GM19193 (cell line): ENCODE data around the gene AGBL4.

ENCODE experiments used
- POLR2A ChIP-seq: IDR thresholded peaks from 4 replicates; pipeline ENCODE4 v1.6.1; 2011; ENCODE audit not compliant: insufficient read depth, insufficient read length; ENCODE audit errors: extremely low read depth

AGBL4 gene

DNA sequence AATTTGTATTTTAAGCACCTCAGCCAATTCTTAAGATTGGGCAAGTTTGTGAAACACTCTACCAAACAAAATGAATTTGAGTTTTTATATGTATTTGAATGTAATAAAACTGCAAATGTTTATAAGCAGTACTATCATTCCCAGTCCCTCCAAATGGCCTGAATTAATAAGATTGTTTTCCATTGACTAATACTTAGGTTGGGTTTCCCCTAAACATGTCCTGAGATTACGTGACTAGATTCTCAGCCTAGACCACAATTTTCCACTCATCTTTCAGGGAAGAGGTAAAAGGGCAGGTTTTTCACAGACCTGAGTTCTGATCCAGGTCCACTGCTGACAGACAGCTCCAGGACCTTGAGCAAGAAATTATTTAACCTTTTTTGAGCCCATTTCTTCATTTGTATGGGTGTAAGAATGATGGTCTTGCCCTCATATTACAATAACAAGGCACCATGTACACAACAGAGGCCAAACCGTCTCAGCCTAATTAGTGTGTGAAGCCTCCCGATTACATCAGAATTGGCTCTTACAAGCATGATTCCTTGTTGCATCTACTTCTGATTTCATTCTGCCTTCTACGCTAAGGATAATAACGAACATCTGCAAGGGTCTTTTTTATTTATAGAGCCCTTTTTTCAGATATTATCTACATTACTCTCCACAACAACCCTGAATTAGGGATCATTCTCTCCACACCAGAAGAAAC, 1298.3 kb downstream of the AGBL4 start:
- no peak for TF ChIP-seq POLR2A

DNA sequence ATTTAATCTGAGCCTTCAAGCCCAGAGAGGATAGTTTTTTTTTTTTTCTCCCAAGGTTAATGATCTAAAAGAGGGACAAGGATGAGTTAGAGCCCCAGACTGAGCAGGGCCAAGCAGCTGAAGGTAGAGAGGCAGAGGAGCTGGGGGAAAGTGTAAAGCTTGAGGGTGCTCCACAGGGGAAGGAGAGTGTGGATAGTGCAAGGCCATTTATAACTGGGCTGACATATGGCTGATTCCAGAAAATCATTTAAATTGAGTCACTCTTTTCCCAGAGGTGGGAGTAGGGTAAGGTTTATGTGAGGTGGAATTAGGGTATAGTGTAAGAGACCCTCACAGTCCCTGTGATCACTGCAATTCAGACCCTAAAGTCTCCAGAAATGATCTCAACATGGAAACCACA, 1302.8 kb downstream of the AGBL4 start:
- TF ChIP-seq POLR2A: no peak

DNA sequence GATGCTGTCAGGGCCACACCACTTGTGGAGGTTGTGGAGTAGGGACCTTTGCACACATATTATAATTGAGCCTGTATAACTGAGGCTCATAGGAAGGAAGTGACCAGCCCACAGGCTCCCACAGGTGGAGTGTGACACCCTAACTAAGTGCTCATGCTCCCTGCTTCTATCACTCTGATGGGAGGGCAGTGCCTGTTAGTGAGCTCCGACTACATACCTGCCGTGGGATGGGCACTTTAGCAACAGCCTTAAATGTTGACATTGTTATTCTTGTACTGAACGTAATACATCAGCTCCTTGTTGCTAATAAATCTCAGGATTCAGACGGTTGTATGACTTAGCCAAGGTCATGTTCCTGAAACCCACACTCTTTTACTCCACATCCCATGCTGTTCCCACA, 1305.0 kb downstream of the AGBL4 start:
- no peak for TF ChIP-seq POLR2A

DNA sequence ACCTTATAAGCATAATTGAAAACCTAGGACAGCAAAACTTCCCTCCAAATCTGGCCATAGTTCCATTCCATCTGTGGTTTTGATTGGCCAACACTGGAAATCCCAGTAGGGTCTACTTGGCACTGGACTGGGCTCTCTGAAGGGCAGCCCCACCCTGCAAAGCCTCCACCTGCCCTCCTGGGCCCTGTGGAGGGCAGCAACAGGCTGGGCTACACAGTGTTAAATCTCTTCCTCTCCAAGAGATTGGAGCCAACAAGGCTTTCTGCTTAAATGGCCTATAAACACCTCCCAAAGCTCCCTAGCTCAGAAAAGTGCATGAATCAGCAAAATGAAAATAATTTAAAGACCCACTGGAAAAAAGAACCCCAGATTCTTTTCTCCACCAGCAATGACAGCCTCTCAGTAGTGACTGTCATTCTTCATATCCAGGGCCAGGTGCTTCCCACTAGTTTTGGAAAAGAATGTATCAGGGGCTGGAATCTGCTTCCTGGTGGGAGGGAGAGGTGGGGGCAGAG, 1305.6 kb downstream of the AGBL4 start:
- TF ChIP-seq POLR2A: no peak

DNA sequence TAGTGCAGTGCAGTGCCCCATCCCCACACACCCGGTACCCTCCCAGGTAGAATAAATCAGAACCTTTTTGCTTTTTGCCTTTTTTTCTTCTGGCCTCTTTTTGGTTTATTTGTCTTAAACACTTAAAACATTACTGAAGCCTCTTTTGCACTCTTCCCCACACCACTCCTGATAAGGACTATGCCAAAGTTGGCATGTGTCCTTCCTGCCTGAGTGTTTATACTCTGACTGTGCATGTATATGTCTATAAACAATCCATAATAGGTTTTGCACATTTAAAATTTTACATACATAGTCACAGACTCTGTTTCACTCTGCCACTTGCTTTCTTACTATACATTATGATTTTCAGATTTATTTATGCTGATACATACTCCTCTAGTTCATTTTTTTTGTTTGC, 1306.7 kb downstream of the AGBL4 start:
- TF ChIP-seq POLR2A: no peak

DNA sequence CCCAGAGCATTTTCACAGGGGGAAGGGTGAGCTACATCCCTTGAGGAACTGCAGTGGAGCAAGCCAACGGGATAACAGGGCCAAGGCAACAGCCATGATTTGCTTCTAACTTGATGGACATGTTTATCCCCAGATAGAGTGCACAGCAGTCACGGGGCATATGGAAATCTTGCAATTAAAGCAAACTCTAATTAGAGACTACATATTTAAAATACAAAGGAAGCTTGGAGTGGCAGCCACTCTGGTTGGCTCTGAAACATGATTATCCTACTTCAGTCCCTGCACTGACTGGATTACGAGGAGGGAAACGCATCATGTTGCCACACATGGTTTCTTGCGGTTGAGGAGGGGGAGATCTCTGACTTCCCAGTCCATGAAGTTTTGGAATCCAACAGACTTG, 1307.8 kb downstream of the AGBL4 start:
- TF ChIP-seq POLR2A: no peak

DNA sequence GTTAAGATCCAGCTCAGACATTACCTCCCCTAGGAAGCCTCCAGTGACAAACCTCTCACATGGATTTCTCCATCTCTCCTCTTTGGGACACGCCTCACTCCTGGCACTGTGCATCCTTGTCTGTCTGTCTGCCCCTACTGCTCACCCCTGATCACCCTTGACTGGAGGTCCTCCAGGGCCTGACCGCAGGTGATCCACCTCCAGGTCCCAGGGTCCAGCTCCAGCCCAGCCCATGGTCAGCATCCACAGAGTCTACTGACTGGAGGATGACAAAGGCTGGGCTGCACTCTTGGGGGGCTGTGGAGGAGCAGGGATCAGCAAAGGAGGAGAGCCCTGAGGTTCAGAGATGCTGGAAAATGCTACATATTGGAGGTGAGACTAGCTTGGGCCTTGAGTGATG, 1312.8 kb downstream of the AGBL4 start:
- no peak for TF ChIP-seq POLR2A

DNA sequence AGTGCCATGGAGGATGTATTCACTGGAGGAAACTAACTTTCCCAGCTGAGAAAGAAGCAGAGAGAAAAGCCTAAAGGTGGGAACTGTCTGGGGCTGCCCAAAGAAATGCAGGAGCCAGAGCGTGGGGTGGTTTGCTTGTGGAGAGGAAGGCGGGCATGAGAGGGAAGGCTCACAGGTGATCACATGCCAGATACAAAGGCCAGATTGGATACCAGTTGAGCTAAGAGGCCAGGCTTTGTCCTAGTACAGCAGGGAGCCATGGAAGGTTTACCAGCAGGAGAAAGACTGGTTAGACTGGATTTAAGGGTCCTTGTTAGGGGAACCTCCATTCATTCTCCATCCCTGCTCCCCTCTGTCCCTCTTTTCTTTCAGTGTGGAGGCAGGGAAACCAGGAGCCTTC, 1313.4 kb downstream of the AGBL4 start:
- TF ChIP-seq POLR2A: no peak

DNA sequence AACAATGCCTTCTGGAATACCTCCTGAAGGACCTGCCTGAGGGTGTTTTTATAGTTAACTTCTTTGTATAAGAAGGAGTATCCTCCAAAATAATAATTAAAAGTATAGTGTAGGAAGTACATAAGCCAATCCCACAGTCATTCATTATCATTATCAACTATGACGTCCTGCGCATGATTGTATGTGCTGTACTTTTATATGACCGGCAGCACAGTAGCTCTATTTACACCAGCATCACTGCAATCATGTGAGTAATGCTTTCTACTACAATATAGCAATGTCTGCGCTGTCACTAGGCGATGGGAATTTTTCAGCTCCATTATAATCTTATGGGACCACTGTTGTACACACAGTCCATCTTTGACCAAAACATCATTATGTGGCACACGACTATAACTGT, 1319.0 kb downstream of the AGBL4 start:
- TF ChIP-seq POLR2A: no peak

DNA sequence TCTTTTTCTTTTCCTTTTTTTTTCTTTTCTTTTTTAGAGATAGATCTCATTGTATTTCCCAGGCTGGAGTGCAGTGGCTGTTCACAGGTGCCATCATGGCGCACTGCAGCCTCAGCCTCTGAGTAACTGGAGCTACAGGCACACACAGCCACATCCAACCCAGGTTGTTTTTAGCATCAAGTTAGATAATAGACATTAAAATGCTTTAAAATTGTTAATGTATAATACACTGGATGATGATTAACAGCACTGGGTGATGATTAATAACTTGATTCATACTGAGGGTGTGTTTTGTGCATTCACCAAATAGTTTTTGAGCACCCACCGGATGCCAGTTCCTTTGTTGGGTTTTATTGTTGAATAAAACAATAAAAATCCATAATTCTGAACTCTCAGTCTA, 1322.3 kb downstream of the AGBL4 start:
- TF ChIP-seq POLR2A: no peak

DNA sequence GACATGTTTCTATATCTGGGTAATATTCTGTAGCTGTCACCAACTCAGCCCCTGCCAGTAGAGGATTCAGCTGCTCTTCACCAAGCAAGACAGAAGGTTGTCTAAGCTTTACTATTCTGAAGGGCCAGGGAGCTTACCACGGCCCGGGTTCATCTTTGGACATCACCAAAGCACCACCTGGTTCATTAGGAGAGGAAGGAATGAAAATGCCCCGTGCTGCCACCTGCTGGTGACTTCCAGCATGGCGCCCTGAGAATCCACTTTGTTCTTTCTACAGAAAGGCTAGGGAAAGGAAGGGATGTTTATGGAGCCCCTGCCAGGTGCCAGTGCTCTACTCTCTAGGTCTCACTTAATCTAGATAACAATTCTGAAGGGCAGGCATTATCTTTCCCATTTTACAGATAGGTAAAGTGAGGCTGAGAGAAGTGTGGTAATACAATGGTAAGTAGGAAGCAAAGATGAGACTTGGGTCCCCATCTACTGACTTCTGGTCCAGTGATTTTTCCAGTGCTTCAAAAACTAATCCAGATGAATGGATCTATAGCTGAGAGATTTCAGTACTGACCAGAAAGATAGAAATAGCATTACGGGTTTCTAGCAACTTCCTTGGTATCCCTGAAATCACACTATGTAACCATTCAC, 1326.6 kb downstream of the AGBL4 start:
- no peak for TF ChIP-seq POLR2A

DNA sequence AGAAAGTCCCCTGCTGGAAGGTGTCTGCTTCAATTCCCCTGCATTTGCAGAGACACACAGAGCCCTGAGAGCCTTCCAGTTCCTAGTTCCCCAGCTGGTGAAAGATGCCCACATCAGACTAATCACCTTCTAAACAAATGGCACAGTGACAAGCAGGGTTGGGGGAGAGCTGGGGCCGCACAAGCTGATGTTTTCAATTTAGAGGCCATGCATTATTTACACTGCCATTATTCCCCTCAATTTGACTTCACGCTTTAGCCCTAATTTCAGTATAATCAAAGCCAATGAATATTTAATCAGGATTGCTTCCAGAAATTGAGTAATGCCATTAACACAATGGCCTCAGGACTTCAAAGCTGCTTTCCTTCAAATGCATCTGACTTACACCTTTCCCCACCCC, 1328.6 kb downstream of the AGBL4 start:
- TF ChIP-seq POLR2A: no peak

DNA sequence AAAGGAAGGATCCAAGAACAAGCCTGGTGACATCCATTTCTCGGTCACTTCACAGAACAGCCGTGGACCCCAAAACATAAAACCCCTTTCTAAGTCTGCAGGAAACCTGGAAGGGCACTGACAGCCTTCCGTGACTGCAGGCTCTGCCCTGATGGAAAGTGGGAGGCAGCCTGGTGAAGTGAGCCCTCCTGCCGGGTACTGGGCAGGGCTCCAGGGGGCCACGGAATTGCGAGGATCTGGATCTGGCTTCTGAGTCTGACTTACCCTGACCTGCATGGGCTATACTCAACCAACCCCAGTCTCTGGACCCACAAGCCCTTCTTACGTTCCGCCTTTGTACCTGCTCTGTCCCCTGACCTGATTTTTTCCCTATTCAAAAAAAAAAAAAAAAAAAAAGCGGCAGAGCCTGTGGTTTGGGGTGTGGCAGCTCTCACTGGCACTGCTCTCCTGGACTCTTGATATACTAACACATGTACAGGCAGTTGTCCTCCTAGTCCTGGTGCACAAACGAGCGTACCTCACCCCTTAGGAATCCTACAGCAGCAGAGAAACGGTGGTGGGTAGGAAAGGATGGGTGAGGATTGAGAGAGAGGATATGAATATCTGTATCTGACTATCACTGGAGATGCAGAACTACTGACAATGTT, 1330.0 kb downstream of the AGBL4 start:
- TF ChIP-seq POLR2A: no peak

DNA sequence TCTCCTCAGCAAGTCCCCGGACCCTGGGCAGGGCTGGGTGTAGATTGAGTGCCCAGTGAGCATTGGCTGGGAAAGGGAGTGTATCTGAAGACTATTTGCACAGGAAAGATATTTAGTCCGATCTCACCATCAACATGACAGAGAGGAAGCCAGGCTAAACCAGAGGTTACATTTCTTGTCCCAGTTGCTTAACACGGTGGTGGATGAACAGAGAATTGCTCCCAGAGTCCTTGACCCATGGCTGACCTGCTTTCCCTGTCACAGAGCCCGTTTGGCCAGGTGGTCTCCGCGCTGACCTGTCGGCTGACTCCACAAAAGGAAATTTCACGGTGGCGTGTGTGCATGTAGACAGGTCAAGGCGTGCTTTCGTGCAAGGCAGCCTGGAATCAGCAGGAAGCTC, 1330.6 kb downstream of the AGBL4 start:
- TF ChIP-seq POLR2A: no peak

DNA sequence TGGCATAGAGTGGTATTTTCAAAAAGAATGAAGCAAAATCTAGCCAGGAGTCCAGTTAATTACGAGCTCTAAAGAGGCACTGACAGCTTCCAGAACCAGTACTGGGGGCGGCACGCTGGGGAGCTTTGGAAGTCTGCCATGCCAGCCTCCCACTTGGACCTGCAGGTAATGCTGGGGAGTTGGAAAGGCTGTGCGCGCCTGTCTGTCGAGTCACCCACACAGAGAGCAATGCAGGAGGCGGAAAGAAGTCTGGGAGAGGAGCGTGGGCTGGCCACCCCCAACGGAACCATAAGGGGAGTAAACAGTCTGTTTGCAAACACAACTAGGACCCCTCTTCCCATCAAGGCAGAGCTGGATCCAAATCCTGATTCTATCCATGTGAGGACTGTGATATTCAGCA, 1331.5 kb downstream of the AGBL4 start:
- TF ChIP-seq POLR2A: no peak
